ENCODE data around the gene NISCH.
"Not testable (repeated sequence)": the region's sequence is repeated elsewhere in the genome, so short reads cannot be mapped to it uniquely, and the experiment has no call there.

NISCH gene

GRCh38 chr3:52516509-52517195 lies 61.2 kb downstream of the NISCH start:
- DNase-seq, result no peak

GRCh38 chr3:52517796-52518722 lies 62.7 kb downstream of the NISCH start:
- no peak for DNase-seq

GRCh38 chr3:52518723-52519444 lies 63.5 kb downstream of the NISCH start:
- DNase-seq, result no peak

GRCh38 chr3:52519445-52520140 lies 64.2 kb downstream of the NISCH start:
- no peak for DNase-seq

GRCh38 chr3:52520141-52520667 lies 64.8 kb downstream of the NISCH start:
- no peak for DNase-seq

GRCh38 chr3:52520716-52521487 lies 65.5 kb downstream of the NISCH start:
- no peak for DNase-seq

- DNase-seq, result no peak
These were observed 66.1 kb downstream of the NISCH start for GRCh38 chr3:52521488-52521824.

GRCh38 chr3:52521881-52522650 lies 66.7 kb downstream of the NISCH start:
- DNase-seq, result no peak

- DNase-seq, result no peak
These were observed 67.3 kb downstream of the NISCH start for GRCh38 chr3:52522651-52523251.

GRCh38 chr3:52523386-52524257 lies 68.2 kb downstream of the NISCH start:
- no peak for DNase-seq

GRCh38 chr3:52524258-52524751 lies 68.9 kb downstream of the NISCH start:
- DNase-seq, result no peak

- peak; percentile 70 for DNase-seq
These were observed 69.6 kb downstream of the NISCH start for GRCh38 chr3:52524752-52525679.

GRCh38 chr3:52525680-52526561 lies 70.5 kb downstream of the NISCH start:
- no peak for DNase-seq

- not testable (repeated sequence) for DNase-seq
These were observed 71.3 kb downstream of the NISCH start for GRCh38 chr3:52526671-52527038.

- no peak for DNase-seq
These were observed 71.8 kb downstream of the NISCH start for GRCh38 chr3:52527039-52527731.

GRCh38 chr3:52527732-52528585 lies 72.6 kb downstream of the NISCH start:
- DNase-seq, result no peak

Data from NCI-H510A (cell line).